Pancreas (tissue), 10 donors: ENCODE measurements around the gene RPL28. TPM values are rescaled to one million over a fixed set of nuclear protein-coding genes. Genes with fewer than 3 reads are reported as not detected.

Experiments used
- ATAC-seq, 4 donors: fragments of 200-7000 bp; cut with Tn5 transposase; one replicate each; pipeline versions ENCODE4 v1.8.0 to v1.9.1; 2020; ENCODE audit warnings: mild to moderate bottlenecking in 4 of 4, moderate library complexity in 4 of 4
- DNase-seq, 6 donors: peaks; one replicate each; pipeline ENCODE4 v3.0.0-alpha.2; 2020
- FAIRE-seq: peaks from 2 replicates; lab custom pipeline; 2012; peaks lifted over from hg19 to GRCh38; lab: Jason Lieb, UNC
- H3K27ac ChIP-seq, 4 donors: fragments of 200-600 bp; sonication (generic); 1 replicate in 3 of 4; 2 replicates in 1 of 4; pipeline versions ENCODE4 v1.5.0 to v1.8.0; 2020
- H3K27me3 ChIP-seq, 4 donors: fragments of 200-600 bp; one replicate each; pipeline ENCODE4 v1.8.0; 2021
- H3K36me3 ChIP-seq, 3 donors: fragments of 200-600 bp; sonication (generic) in 1 of 3; one replicate each; pipeline versions ENCODE4 v1.5.0 to v1.8.0; 2020 to 2021
- H3K4me1 ChIP-seq, 3 donors: fragments of 200-600 bp; one replicate each; pipeline ENCODE4 v1.8.0; 2021
- H3K4me3 ChIP-seq, 4 donors: fragments of 200-600 bp; sonication (generic) in 2 of 4; one replicate each; pipeline versions ENCODE4 v1.5.0 to v1.8.0; 2020 to 2021
- H3K9me3 ChIP-seq, 4 donors: fragments of 200-600 bp; one replicate each; pipeline ENCODE4 v1.8.0; 2021
- CTCF ChIP-seq, 4 donors: fragments of 200-600 bp; sonication (generic) in 3 of 4; IDR thresholded peaks; one replicate each; pipeline versions ENCODE4 v1.5.0 to v1.8.0; 2021; ENCODE audit warnings: antibody characterized with exemption in 4 of 4
- WGBS, 2 donors: extraction: QIAGEN DNeasy Blood & Tissue Kit; methylation state at CpG; one replicate each; pipeline ENCODE4 v1.1.7; 2013; 5-methylcytosine and 5-hydroxymethylcytosine counted together
- intact Hi-C, 3 donors: fragments of 100-400 bp; cut with DNase I; formaldehyde crosslinking; loops; one replicate each; pipeline versions ENCODE4 v1.11.1 to v1.14.2; 2022
- polyA plus RNA-seq, 2 donors: library from polyadenylated mRNA; stranded (reverse); fragments of 200-250 nt; gene quantifications; one replicate each; pipeline ENCODE4 v1.2.3, GENCODE V29; 2013
- total RNA-seq, 6 donors: library from RNA; stranded (reverse); fragmentation: NEBNext Ultra II Directional in 4 of 6; extraction: Animal tissue kit (Norgen Biotek cat#: 25700) in 4 of 6; gene quantifications; one replicate each; pipeline versions ENCODE4 v1.2.1 to v1.2.4, GENCODE V29; 2021 to 2023
- donor health status: healthy with polysubstance abuse.
- donor health status: DM: no; HTN: no; CAD: no; lungs with moderate emphysema.
- donor health status: DM: no; HTN: no; CAD: no.
- donor health status: control.
- donor health status: control.
- donor health status: Bipolar disorder and iron deficiency.
- donor health status: DM: yes; HTN: yes; CAD: no.
- donor health status: DM: no; HTN: no; CAD: no.
- donor health status: DM: no; HTN: no; CAD: no.
- donor health status: DM: yes; HTN: yes; CAD: no.

Gene RPL28
- total and polyA plus RNA-seq, 8 donors, result 420 to 1,198 (median 819) TPM

- intact Hi-C loops, result loop anchor here in 1 of 3 donors (10.0 kb wide), 1 partner anchor 69 kb away; no protein-coding TSS in a partner anchor
- TF ChIP-seq CTCF (IDR thresholded peaks at IDR 0.05), result no peak
- Histone ChIP-seq H3K4me1 (peaks cover 0 to 3% (median 0%) of the 10 kb centered on the region in 3 donors), H3K4me3 (no peak overlapping the region), H3K27ac (no peak overlapping the region), H3K9me3 (no peaks in the 10 kb centered on the region), H3K36me3 (no peaks in the 10 kb centered on the region), H3K27me3 (peaks cover 0 to 19% (median 2%) of the 10 kb centered on the region in 4 donors)
- ATAC-seq (no peak), FAIRE-seq (no peak), DNase-seq (peak in 1 of 6 donors; percentile 58)
- WGBS, 2 donors, result 52 to 54% methylated on average over 9 of the region's 9 CpGs
Measured at GRCh38 chr19:55373306-55373992, 12.3 kb upstream of the RPL28 start.

GRCh38 chr19:55373993-55374757 is 11.6 kb upstream of the RPL28 start:
- Histone ChIP-seq H3K4me3 (no peak overlapping the region), H3K4me1 (peaks cover 0 to under 1% (median 0%) of the 10 kb centered on the region in 3 donors), H3K27ac (no peak overlapping the region), H3K9me3 (no peaks in the 10 kb centered on the region), H3K36me3 (no peaks in the 10 kb centered on the region), H3K27me3 (peaks cover 0 to 16% (median 2%) of the 10 kb centered on the region in 4 donors)
- ATAC-seq (peak in 2 of 4 donors; percentile 26 to 27), FAIRE-seq (no peak), DNase-seq (peak in 1 of 6 donors; percentile 67)
- 5 to 6% methylated on average over 28 to 31 of the region's 31 CpGs for WGBS, 2 donors
- intact Hi-C loops, result loop anchor here in 1 of 3 donors (10.0 kb wide), 1 partner anchor 69 kb away; no protein-coding TSS in a partner anchor
- TF ChIP-seq CTCF (IDR thresholded peaks at IDR 0.05), result no peak

- intact Hi-C loops, result loop anchor here in 1 of 3 donors (10.0 kb wide), 1 partner anchor 72 kb away; no protein-coding TSS in a partner anchor
- Histone ChIP-seq H3K9me3 (no peaks in the 10 kb centered on the region), H3K27me3 (peaks cover 0 to 7% (median under 1%) of the 10 kb centered on the region in 4 donors), H3K4me1 (no peaks in the 10 kb centered on the region), H3K4me3 (no peak within 1 kb of the TSS), H3K36me3 (no peaks in the 10 kb centered on the region), H3K27ac (no peak within 1 kb of the TSS)
- WGBS, 2 donors, result 22 to 34% methylated on average over 21 of the region's 21 CpGs
- FAIRE-seq (no peak), DNase-seq (peak in 1 of 6 donors; percentile 77), ATAC-seq (peak in 3 of 4 donors; percentile 7 to 36 (median 24))
- no peak for TF ChIP-seq CTCF (IDR thresholded peaks at IDR 0.05)
Measured at GRCh38 chr19:55376241-55376933, 9.3 kb upstream of the RPL28 start, which contains the start of gene TMEM190. Gene TMEM190, plus strand, starts transcription at chr19:55376826. Its CDS starts 28 bp downstream, at chr19:55376854.

- no peaks in the 10 kb centered on the region for H3K27me3 ChIP-seq
- intact Hi-C loops, result loop anchor here in 1 of 3 donors (10.0 kb wide), 1 partner anchor 73 kb away; no protein-coding TSS in a partner anchor
- 24 to 30% methylated on average over 35 to 43 of the region's 43 CpGs for WGBS, 2 donors
- H3K4me3 ChIP-seq, result no peak overlapping the region
- ATAC-seq (peak in 1 of 4 donors; percentile 4), DNase-seq (peak in 1 of 6 donors; percentile 81), FAIRE-seq (no peak)
- H3K9me3 ChIP-seq, result no peaks in the 10 kb centered on the region
- H3K4me1 ChIP-seq, result no peaks in the 10 kb centered on the region
- no peaks in the 10 kb centered on the region for H3K36me3 ChIP-seq
- no peak for TF ChIP-seq CTCF (IDR thresholded peaks at IDR 0.05)
- H3K27ac ChIP-seq, result no peak overlapping the region
Measured at GRCh38 chr19:55377356-55378131, 8.2 kb upstream of the RPL28 start.
